GM19452 (cell line): ENCODE data around the gene CORO2A.
"Not testable (repeated sequence)": the region's sequence is repeated elsewhere in the genome, so short reads cannot be mapped to it uniquely, and the experiment has no call there.

Experiments
- ATAC-seq: cut with Tn5 transposase; IDR thresholded peaks from one replicate; pipeline ENCODE4 v1.9.1; 2021; ENCODE audit not compliant: unreplicated experiment

Gene CORO2A

GRCh38 chr9:98086461-98086860 lies 106.0 kb downstream of the CORO2A start:
- no peak for ATAC-seq

GRCh38 chr9:98085944-98086343 lies 106.5 kb downstream of the CORO2A start:
- ATAC-seq, result no peak

GRCh38 chr9:98085058-98085457 lies 107.4 kb downstream of the CORO2A start:
- no peak for ATAC-seq

- no peak for ATAC-seq
Measured at GRCh38 chr9:98084396-98084795, 108.0 kb downstream of the CORO2A start.

GRCh38 chr9:98083566-98084183 lies 108.8 kb downstream of the CORO2A start:
- no peak for ATAC-seq

GRCh38 chr9:98083061-98083501 lies 109.4 kb downstream of the CORO2A start:
- ATAC-seq, result no peak

GRCh38 chr9:98081477-98082219 lies 110.8 kb downstream of the CORO2A start:
- no peak for ATAC-seq

GRCh38 chr9:98080780-98081179 lies 111.7 kb downstream of the CORO2A start:
- no peak for ATAC-seq

GRCh38 chr9:98080326-98080725 lies 112.1 kb downstream of the CORO2A start:
- ATAC-seq, result no peak

GRCh38 chr9:98078895-98079294 lies 113.5 kb downstream of the CORO2A start:
- ATAC-seq, result no peak

- not testable (repeated sequence) for ATAC-seq
Measured at GRCh38 chr9:98076514-98076890, 115.9 kb downstream of the CORO2A start.

- ATAC-seq, result no peak
Measured at GRCh38 chr9:98075332-98075805, 117.1 kb downstream of the CORO2A start.

GRCh38 chr9:98074115-98074990 lies 118.1 kb downstream of the CORO2A start:
- no peak for ATAC-seq

- no peak for ATAC-seq
Measured at GRCh38 chr9:98071737-98072136, 120.7 kb downstream of the CORO2A start.
